ENCODE measurements around the gene SENP7.
"Not testable (repeated sequence)": the region's sequence is repeated elsewhere in the genome, so short reads cannot be mapped to it uniquely, and the experiment has no call there.

The SENP7 gene

GRCh38 chr3:101333883-101334282, 179.1 kb downstream of the SENP7 start:
- no peak for DNase-seq (ENCODE audit: low read depth, low spot score)
- H3K9me3 ChIP-seq (ENCODE audit: control insufficient read depth, insufficient read depth, low read length) = no peaks in the 10 kb centered on the region
- no peak overlapping the region for H3K4me3 ChIP-seq (ENCODE audit: low read length)
- WGBS (ENCODE audit: insufficient coverage, insufficient read length) = no CpG with 5 or more reads among the region's 7 CpGs
- no peaks in the 10 kb centered on the region for H3K36me3 ChIP-seq (ENCODE audit: control insufficient read depth, insufficient read depth, low read length)
- H3K27me3 ChIP-seq (ENCODE audit: control insufficient read depth, insufficient read depth, low read length) = no peaks in the 10 kb centered on the region
- no peaks in the 10 kb centered on the region for H3K4me1 ChIP-seq (ENCODE audit: control insufficient read depth, insufficient read depth, low read length)
- H3K27ac ChIP-seq (ENCODE audit: low read length) = no peak overlapping the region

DNA sequence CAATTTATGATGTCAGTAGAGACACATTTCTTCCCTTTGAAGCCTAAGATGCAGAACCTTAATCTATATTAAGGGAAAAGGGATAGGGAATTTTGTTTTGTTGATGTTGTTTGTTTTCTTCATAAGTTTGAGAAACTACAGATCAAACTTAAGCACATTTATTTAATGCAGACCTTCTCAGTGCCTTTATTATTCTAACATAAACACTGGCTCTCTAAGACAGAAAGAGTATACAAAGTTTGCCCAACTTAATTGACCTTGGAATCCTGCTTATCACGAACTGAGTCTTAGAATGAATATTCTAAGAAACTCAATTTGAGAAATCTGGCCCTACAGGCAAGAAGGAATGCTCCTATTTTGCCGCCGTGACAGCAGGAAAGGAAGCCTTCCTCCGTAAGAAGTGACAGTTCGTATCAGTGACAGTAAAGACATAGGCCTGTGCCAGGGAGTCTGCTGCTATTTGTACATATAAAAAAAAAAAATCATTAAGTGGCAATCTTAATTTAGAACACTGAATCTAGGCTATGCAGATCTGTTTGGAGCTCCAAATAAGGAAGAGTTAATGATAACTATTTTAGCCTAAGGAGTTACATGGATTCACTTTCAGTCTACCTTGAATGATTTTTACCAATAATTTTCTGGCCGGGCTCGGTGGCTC, 183.9 kb downstream of the SENP7 start:
- Histone ChIP-seq H3K27ac (ENCODE audit: low read length) (no peak overlapping the region), H3K4me1 (ENCODE audit: control insufficient read depth, insufficient read depth, low read length) (no peaks in the 10 kb centered on the region), H3K9me3 (ENCODE audit: control insufficient read depth, insufficient read depth, low read length) (no peaks in the 10 kb centered on the region), H3K27me3 (ENCODE audit: control insufficient read depth, insufficient read depth, low read length) (no peaks in the 10 kb centered on the region), H3K36me3 (ENCODE audit: control insufficient read depth, insufficient read depth, low read length) (no peaks in the 10 kb centered on the region), H3K4me3 (ENCODE audit: low read length) (no peak overlapping the region)
- WGBS (ENCODE audit: insufficient coverage, insufficient read length) = no CpG with 5 or more reads among the region's 7 CpGs
- DNase-seq (ENCODE audit: low read depth, low spot score) = no peak

- WGBS (ENCODE audit: insufficient coverage, insufficient read length) = no CpG with 5 or more reads among the region's 5 CpGs
- no peak for DNase-seq (ENCODE audit: low read depth, low spot score)
- H3K4me3 ChIP-seq (ENCODE audit: low read length) = no peak overlapping the region
- no peak overlapping the region for H3K27ac ChIP-seq (ENCODE audit: low read length)
- no peaks in the 10 kb centered on the region for H3K4me1 ChIP-seq (ENCODE audit: control insufficient read depth, insufficient read depth, low read length)
- no peaks in the 10 kb centered on the region for H3K27me3 ChIP-seq (ENCODE audit: control insufficient read depth, insufficient read depth, low read length)
- no peaks in the 10 kb centered on the region for H3K9me3 ChIP-seq (ENCODE audit: control insufficient read depth, insufficient read depth, low read length)
- H3K36me3 ChIP-seq (ENCODE audit: control insufficient read depth, insufficient read depth, low read length) = no peaks in the 10 kb centered on the region
Observed at GRCh38 chr3:101325393-101326134, 187.4 kb downstream of the SENP7 start.

- no CpG with 5 or more reads among the region's 2 CpGs for WGBS (ENCODE audit: insufficient coverage, insufficient read length)
- Histone ChIP-seq H3K36me3 (ENCODE audit: control insufficient read depth, insufficient read depth, low read length) (no peaks in the 10 kb centered on the region), H3K27ac (ENCODE audit: low read length) (no peak within 1 kb of the TSS), H3K4me1 (ENCODE audit: control insufficient read depth, insufficient read depth, low read length) (no peaks in the 10 kb centered on the region), H3K9me3 (ENCODE audit: control insufficient read depth, insufficient read depth, low read length) (no peaks in the 10 kb centered on the region), H3K27me3 (ENCODE audit: control insufficient read depth, insufficient read depth, low read length) (no peaks in the 10 kb centered on the region), H3K4me3 (ENCODE audit: low read length) (no peak within 1 kb of the TSS)
- no peak for DNase-seq (ENCODE audit: low read depth, low spot score)
Observed at GRCh38 chr3:101320475-101320874, 192.5 kb downstream of the SENP7 start, which contains the start of gene IMPG2. IMPG2 (minus strand) TSS chr3:101320575; CDS start chr3:101320372, 203 bp downstream.

DNA sequence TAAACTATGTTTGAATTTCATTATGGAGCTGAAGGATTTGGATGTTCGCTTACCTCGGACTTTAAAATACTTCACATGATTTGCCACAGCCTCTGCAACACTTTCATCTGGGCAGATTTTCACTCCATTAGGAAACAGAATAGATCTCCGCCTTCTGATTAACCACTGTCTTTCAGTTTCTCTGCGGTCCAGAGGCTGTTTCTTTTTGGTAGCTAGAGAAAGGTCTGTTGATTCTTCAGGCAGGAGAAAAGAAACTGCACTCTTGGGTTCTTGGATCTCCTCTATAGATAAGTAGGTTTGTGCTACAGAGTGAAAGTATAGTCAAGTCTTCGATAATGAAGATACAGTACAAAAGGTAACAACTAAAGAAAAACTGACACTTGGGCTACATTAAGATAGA, 193.5 kb downstream of the SENP7 start:
- H3K9me3 ChIP-seq (ENCODE audit: control insufficient read depth, insufficient read depth, low read length) = no peaks in the 10 kb centered on the region
- no peak for DNase-seq (ENCODE audit: low read depth, low spot score)
- no peaks in the 10 kb centered on the region for H3K27me3 ChIP-seq (ENCODE audit: control insufficient read depth, insufficient read depth, low read length)
- H3K4me1 ChIP-seq (ENCODE audit: control insufficient read depth, insufficient read depth, low read length) = no peaks in the 10 kb centered on the region
- no CpG with 5 or more reads among the region's 5 CpGs for WGBS (ENCODE audit: insufficient coverage, insufficient read length)
- H3K36me3 ChIP-seq (ENCODE audit: control insufficient read depth, insufficient read depth, low read length) = no peaks in the 10 kb centered on the region
- no peak overlapping the region for H3K27ac ChIP-seq (ENCODE audit: low read length)
- no peak overlapping the region for H3K4me3 ChIP-seq (ENCODE audit: low read length)

DNA sequence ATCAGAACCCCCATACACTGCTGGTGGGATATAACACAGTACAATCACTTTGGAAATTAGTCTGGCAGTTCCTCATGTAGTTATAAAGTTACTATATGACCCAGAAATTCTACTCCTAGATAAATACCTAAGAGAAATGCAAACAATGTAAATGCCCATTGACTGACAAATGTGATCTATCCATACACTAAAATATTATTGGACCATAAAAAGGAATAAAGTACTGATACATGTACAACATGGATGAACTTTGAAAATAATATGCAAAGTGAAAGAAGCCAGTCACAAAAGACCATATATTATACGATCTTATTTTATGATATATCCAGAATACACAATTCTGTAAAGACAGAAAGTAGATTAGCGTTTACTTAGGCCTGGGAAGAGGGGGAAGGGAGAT, 200.5 kb downstream of the SENP7 start:
- Histone ChIP-seq H3K36me3 (ENCODE audit: control insufficient read depth, insufficient read depth, low read length) (no peaks in the 10 kb centered on the region), H3K27ac (ENCODE audit: low read length) (no peak overlapping the region), H3K9me3 (ENCODE audit: control insufficient read depth, insufficient read depth, low read length) (0 out of 2 replicates have a peak, but pooled peaks cover 2% of the 10 kb centered on the region), H3K27me3 (ENCODE audit: control insufficient read depth, insufficient read depth, low read length) (no peaks in the 10 kb centered on the region), H3K4me1 (ENCODE audit: control insufficient read depth, insufficient read depth, low read length) (no peaks in the 10 kb centered on the region), H3K4me3 (ENCODE audit: low read length) (no peak overlapping the region)
- no CpG with 5 or more reads among the region's 2 CpGs for WGBS (ENCODE audit: insufficient coverage, insufficient read length)
- DNase-seq (ENCODE audit: low read depth, low spot score) = no peak

- 100% methylated on average over 1 of the region's 2 CpGs for WGBS (ENCODE audit: insufficient coverage, insufficient read length)
- 0 out of 2 replicates have a peak, but pooled peaks cover 2% of the 10 kb centered on the region for H3K9me3 ChIP-seq (ENCODE audit: control insufficient read depth, insufficient read depth, low read length)
- no peaks in the 10 kb centered on the region for H3K36me3 ChIP-seq (ENCODE audit: control insufficient read depth, insufficient read depth, low read length)
- no peak overlapping the region for H3K4me3 ChIP-seq (ENCODE audit: low read length)
- H3K27me3 ChIP-seq (ENCODE audit: control insufficient read depth, insufficient read depth, low read length) = no peaks in the 10 kb centered on the region
- no peak overlapping the region for H3K27ac ChIP-seq (ENCODE audit: low read length)
- no peak for DNase-seq (ENCODE audit: low read depth, low spot score)
- H3K4me1 ChIP-seq (ENCODE audit: control insufficient read depth, insufficient read depth, low read length) = no peaks in the 10 kb centered on the region
Observed at GRCh38 chr3:101311676-101312075, 201.3 kb downstream of the SENP7 start.

DNA sequence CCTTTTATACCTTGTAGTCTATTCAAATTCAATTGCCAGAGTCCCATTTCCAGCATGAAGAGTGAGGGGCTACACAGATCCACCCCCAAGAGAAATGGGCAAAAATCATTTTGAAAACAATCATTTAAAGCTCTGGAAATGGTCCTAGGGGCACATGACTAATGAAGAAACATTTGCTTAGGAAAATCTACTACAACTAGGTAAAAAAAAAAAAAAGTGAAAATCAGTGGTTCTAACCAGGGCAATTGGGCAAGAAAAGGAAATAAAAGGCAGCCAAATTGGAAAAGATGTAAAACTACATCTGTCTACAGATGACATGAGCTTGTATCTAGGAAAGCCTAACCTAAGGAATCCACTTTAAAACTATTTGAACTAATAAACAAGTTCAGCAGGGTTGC, 202.0 kb downstream of the SENP7 start:
- 0 out of 2 replicates have a peak, but pooled peaks cover 2% of the 10 kb centered on the region for H3K9me3 ChIP-seq (ENCODE audit: control insufficient read depth, insufficient read depth, low read length)
- no peaks in the 10 kb centered on the region for H3K27me3 ChIP-seq (ENCODE audit: control insufficient read depth, insufficient read depth, low read length)
- H3K4me3 ChIP-seq (ENCODE audit: low read length) = no peak overlapping the region
- H3K4me1 ChIP-seq (ENCODE audit: control insufficient read depth, insufficient read depth, low read length) = no peaks in the 10 kb centered on the region
- H3K27ac ChIP-seq (ENCODE audit: low read length) = no peak overlapping the region
- H3K36me3 ChIP-seq (ENCODE audit: control insufficient read depth, insufficient read depth, low read length) = no peaks in the 10 kb centered on the region
- DNase-seq (ENCODE audit: low read depth, low spot score) = no peak

DNA sequence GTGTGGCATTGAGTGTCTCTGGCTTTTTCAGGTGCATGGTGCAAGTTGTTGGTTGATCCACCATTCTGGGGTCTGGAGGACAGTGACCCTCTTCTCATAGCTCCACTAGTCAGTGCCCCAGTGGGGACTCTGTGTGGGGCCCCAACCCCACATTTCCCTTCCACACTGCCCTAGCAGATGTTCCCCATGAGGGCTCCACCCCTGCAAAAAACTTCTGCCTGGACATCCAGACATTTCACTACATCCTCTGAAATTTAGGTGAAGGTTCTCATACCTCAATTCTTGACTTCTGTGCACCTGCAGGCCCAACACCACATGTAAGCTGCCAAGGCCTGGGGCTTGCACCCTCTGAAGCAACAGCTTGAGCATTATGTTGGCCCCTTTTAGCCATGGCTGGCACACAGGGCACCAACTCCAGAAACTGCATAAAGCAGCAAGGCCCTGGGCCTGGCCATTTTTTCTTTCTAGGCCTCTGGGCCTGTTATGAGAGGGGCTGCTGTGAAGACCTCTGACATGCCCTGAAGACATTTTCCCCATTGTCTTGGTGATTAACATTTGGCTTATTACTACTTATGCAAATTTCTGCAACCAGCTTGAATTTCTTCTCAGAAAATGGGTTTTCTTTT, 204.8 kb downstream of the SENP7 start:
- H3K27me3 ChIP-seq (ENCODE audit: control insufficient read depth, insufficient read depth, low read length); H3K4me1 ChIP-seq (ENCODE audit: control insufficient read depth, insufficient read depth, low read length); H3K27ac ChIP-seq (ENCODE audit: low read length); H3K9me3 ChIP-seq (ENCODE audit: control insufficient read depth, insufficient read depth, low read length); H3K36me3 ChIP-seq (ENCODE audit: control insufficient read depth, insufficient read depth, low read length); H3K4me3 ChIP-seq (ENCODE audit: low read length); DNase-seq (ENCODE audit: low read depth, low spot score): not testable (repeated sequence)

- no peaks in the 10 kb centered on the region for H3K36me3 ChIP-seq (ENCODE audit: control insufficient read depth, insufficient read depth, low read length)
- H3K4me3 ChIP-seq (ENCODE audit: low read length) = no peak overlapping the region
- DNase-seq (ENCODE audit: low read depth, low spot score) = no peak
- H3K9me3 ChIP-seq (ENCODE audit: control insufficient read depth, insufficient read depth, low read length) = 0 out of 2 replicates have a peak, but pooled peaks cover 2% of the 10 kb centered on the region
- H3K27me3 ChIP-seq (ENCODE audit: control insufficient read depth, insufficient read depth, low read length) = no peaks in the 10 kb centered on the region
- H3K4me1 ChIP-seq (ENCODE audit: control insufficient read depth, insufficient read depth, low read length) = no peaks in the 10 kb centered on the region
- no peak overlapping the region for H3K27ac ChIP-seq (ENCODE audit: low read length)
Observed at GRCh38 chr3:101303836-101304235, 209.2 kb downstream of the SENP7 start.

All from iPS DF 6.9 (cell line).